DOHH2 (cell line): Measurements from ENCODE around the gene MYH6.
"Not testable (repeated sequence)": the region's sequence is repeated elsewhere in the genome, so short reads cannot be mapped to it uniquely, and the experiment has no call there.

Experiments
- H3F3A ChIP-seq: fragments of 200-600 bp; sonication (generic), shearing (Covaris generic); 2 replicates; pipeline ENCODE4 v1.6.0; 2016; ENCODE audit warnings: antibody characterized with exemption, mild to moderate bottlenecking; ENCODE audit not compliant: control insufficient read depth, insufficient read depth
- H3K27ac ChIP-seq: fragments of 200-600 bp; sonication (generic); 2 replicates; pipeline ENCODE4 v1.5.1; 2014; ENCODE audit warnings: low read depth, mild to moderate bottlenecking, low read length, moderate library complexity
- H3K27me3 ChIP-seq: fragments of 200-600 bp; sonication (generic); 2 replicates; pipeline ENCODE4 v1.6.1; 2014; ENCODE audit warnings: mild to moderate bottlenecking, low read length, mixed read lengths; ENCODE audit not compliant: control insufficient read depth
- H3K36me3 ChIP-seq: fragments of 200-600 bp; sonication (generic); 2 replicates; pipeline ENCODE4 v1.6.1; 2014; ENCODE audit warnings: mild to moderate bottlenecking, low read length, moderate library complexity, mixed read lengths; ENCODE audit not compliant: control insufficient read depth
- H3K4me1 ChIP-seq: fragments of 200-600 bp; sonication (generic); 2 replicates; pipeline ENCODE4 v1.6.1; 2014; ENCODE audit warnings: mild to moderate bottlenecking, low read length, mixed read lengths; ENCODE audit not compliant: control insufficient read depth
- H3K4me2 ChIP-seq: fragments of 200-600 bp; sonication (generic); 2 replicates; pipeline ENCODE4 v1.6.0; 2014; ENCODE audit warnings: mild to moderate bottlenecking, low read length, moderate library complexity
- H3K4me3 ChIP-seq: fragments of 200-600 bp; sonication (generic); 2 replicates; pipeline ENCODE4 v1.5.1; 2014; ENCODE audit warnings: mild to moderate bottlenecking, low read length, mixed read lengths
- H3K79me2 ChIP-seq: fragments of 200-600 bp; sonication (generic); 2 replicates; pipeline ENCODE4 v1.6.1; 2014; ENCODE audit warnings: mild to moderate bottlenecking, low read length, mixed read lengths; ENCODE audit not compliant: control insufficient read depth
- H3K9me2 ChIP-seq: fragments of 200-600 bp; sonication (generic); replicated peaks from 2 replicates; pipeline ENCODE4 v1.6.1; 2014; ENCODE audit warnings: mild to moderate bottlenecking, low read length, mixed read lengths; ENCODE audit not compliant: control insufficient read depth
- H3K9me3 ChIP-seq: fragments of 200-600 bp; sonication (generic); 2 replicates; pipeline ENCODE4 v1.6.1; 2014; ENCODE audit warnings: antibody characterized with exemption, low read length, mixed read lengths; ENCODE audit not compliant: control insufficient read depth, insufficient read depth
- H4K20me1 ChIP-seq: fragments of 200-600 bp; sonication (generic); 2 replicates; pipeline ENCODE4 v1.6.0; 2014; ENCODE audit warnings: low read depth, mild to moderate bottlenecking, antibody characterized with exemption, low read length, moderate library complexity; ENCODE audit not compliant: control insufficient read depth, insufficient read depth
- CTCF ChIP-seq: fragments of 200-600 bp; sonication (generic); IDR thresholded peaks from one replicate; pipeline ENCODE4 v1.5.1; 2014; ENCODE audit warnings: antibody characterized with exemption, mild to moderate bottlenecking, low read depth, low read length; ENCODE audit not compliant: poor library complexity, severe bottlenecking
- EZH2phosphoT487 ChIP-seq: fragments of 200-600 bp; sonication (generic); IDR thresholded peaks from 2 replicates; pipeline ENCODE4 v1.6.1; 2017; ENCODE audit warnings: borderline replicate concordance, mild to moderate bottlenecking, antibody characterized with exemption, low read length, moderate library complexity, mixed read lengths

Gene MYH6

GRCh38 chr14:23403908-23404307, 4.2 kb downstream of the MYH6 start:
- no peak for TF ChIP-seq EZH2phosphoT487
- TF ChIP-seq CTCF, result no peak
- no peaks in the 10 kb centered on the region for H4K20me1 ChIP-seq

GRCh38 chr14:23403139-23403438, 5.0 kb downstream of the MYH6 start:
- Histone ChIP-seq H3K79me2 (no peaks in the 10 kb centered on the region), H3K27me3 (no peaks in the 10 kb centered on the region), H3K9me3 (no peaks in the 10 kb centered on the region), H3F3A (no peaks in the 10 kb centered on the region), H3K4me3 (no peak overlapping the region), H3K4me2 (no peak overlapping the region), H3K27ac (no peak overlapping the region), H3K9me2 (no peaks in the 10 kb centered on the region), H3K4me1 (no peaks in the 10 kb centered on the region), H3K36me3 (no peaks in the 10 kb centered on the region), H4K20me1 (no peaks in the 10 kb centered on the region)
- TF ChIP-seq CTCF, result no peak
- TF ChIP-seq EZH2phosphoT487, result no peak

More at GRCh38 chr14:23403908-23404307, 4.2 kb downstream of the MYH6 start:
- H3K4me2 ChIP-seq, result no peak overlapping the region
- H3K9me3 ChIP-seq, result no peaks in the 10 kb centered on the region
- H3F3A ChIP-seq, result no peaks in the 10 kb centered on the region
- H3K79me2 ChIP-seq, result no peaks in the 10 kb centered on the region
- H3K36me3 ChIP-seq, result no peaks in the 10 kb centered on the region
- no peak overlapping the region for H3K27ac ChIP-seq
- no peaks in the 10 kb centered on the region for H3K9me2 ChIP-seq
- H3K4me3 ChIP-seq, result no peak overlapping the region
- no peaks in the 10 kb centered on the region for H3K4me1 ChIP-seq
- H3K27me3 ChIP-seq, result no peaks in the 10 kb centered on the region

GRCh38 chr14:23402296-23403138, 5.6 kb downstream of the MYH6 start:
- TF ChIP-seq EZH2phosphoT487 (no peak), CTCF (no peak)
- no peak overlapping the region for H3K27ac ChIP-seq
- H3K27me3 ChIP-seq, result no peaks in the 10 kb centered on the region
- H3K36me3 ChIP-seq, result no peaks in the 10 kb centered on the region
- no peaks in the 10 kb centered on the region for H3K4me1 ChIP-seq
- no peaks in the 10 kb centered on the region for H3K79me2 ChIP-seq
- no peaks in the 10 kb centered on the region for H4K20me1 ChIP-seq
- H3K4me3 ChIP-seq, result no peak overlapping the region
- H3F3A ChIP-seq, result no peaks in the 10 kb centered on the region
- H3K9me2 ChIP-seq, result no peaks in the 10 kb centered on the region
- no peaks in the 10 kb centered on the region for H3K9me3 ChIP-seq
- no peak overlapping the region for H3K4me2 ChIP-seq

GRCh38 chr14:23401291-23401690, 6.8 kb downstream of the MYH6 start:
- Histone ChIP-seq H3K4me3 (no peak overlapping the region), H4K20me1 (no peaks in the 10 kb centered on the region), H3K4me1 (no peaks in the 10 kb centered on the region), H3K36me3 (no peaks in the 10 kb centered on the region), H3K9me2 (no peaks in the 10 kb centered on the region), H3F3A (no peaks in the 10 kb centered on the region), H3K9me3 (no peaks in the 10 kb centered on the region), H3K27me3 (no peaks in the 10 kb centered on the region), H3K79me2 (no peaks in the 10 kb centered on the region), H3K4me2 (no peak overlapping the region), H3K27ac (no peak overlapping the region)
- TF ChIP-seq CTCF (no peak), EZH2phosphoT487 (no peak)

GRCh38 chr14:23400496-23401149, 7.5 kb downstream of the MYH6 start:
- H3K9me3 ChIP-seq, H3K4me2 ChIP-seq, H4K20me1 ChIP-seq, H3F3A ChIP-seq, H3K79me2 ChIP-seq, H3K9me2 ChIP-seq, H3K4me3 ChIP-seq, H3K4me1 ChIP-seq, H3K36me3 ChIP-seq, H3K27ac ChIP-seq, H3K27me3 ChIP-seq: not testable (repeated sequence)
